Stomach smooth muscle (tissue), 2 donors: ENCODE results near the gene ETV6.
A peak's percentile ranks its signal among the peaks of the same experiment; 100 is the strongest.

Source experiments
- H3K27ac ChIP-seq: one replicate; pipeline ENCODE4 v1.7.0; 2013; ENCODE audit warnings: mild to moderate bottlenecking, low read length, inconsistent platforms
- H3K27me3 ChIP-seq, 2 donors: one replicate each; pipeline ENCODE4 v1.7.0; 2013; ENCODE audit warnings: low read length in 2 of 2; ENCODE audit not compliant: insufficient read depth in 2 of 2, control insufficient read depth in 1 of 2
- H3K36me3 ChIP-seq, 2 donors: one replicate each; pipeline ENCODE4 v1.7.0; 2013; ENCODE audit warnings: low read length in 2 of 2; ENCODE audit not compliant: control insufficient read depth in 2 of 2, insufficient read depth in 2 of 2
- H3K4me1 ChIP-seq: one replicate; pipeline ENCODE4 v1.7.0; 2013; ENCODE audit warnings: low read length; ENCODE audit not compliant: control insufficient read depth, insufficient read depth
- H3K4me3 ChIP-seq, 2 donors: one replicate each; pipeline ENCODE4 v1.7.0; 2013; ENCODE audit warnings: low read length in 2 of 2
- H3K9ac ChIP-seq, 2 donors: one replicate each; pipeline ENCODE4 v1.7.0; 2013; ENCODE audit warnings: low read length in 2 of 2, mild to moderate bottlenecking in 1 of 2
- H3K9me3 ChIP-seq, 2 donors: one replicate each; pipeline ENCODE4 v1.7.0; 2013; ENCODE audit warnings: low read length in 2 of 2; ENCODE audit not compliant: control insufficient read depth in 2 of 2
- donor health status: healthy.
- donor health status: Pancreatic carcinoma.

Gene ETV6

DNA sequence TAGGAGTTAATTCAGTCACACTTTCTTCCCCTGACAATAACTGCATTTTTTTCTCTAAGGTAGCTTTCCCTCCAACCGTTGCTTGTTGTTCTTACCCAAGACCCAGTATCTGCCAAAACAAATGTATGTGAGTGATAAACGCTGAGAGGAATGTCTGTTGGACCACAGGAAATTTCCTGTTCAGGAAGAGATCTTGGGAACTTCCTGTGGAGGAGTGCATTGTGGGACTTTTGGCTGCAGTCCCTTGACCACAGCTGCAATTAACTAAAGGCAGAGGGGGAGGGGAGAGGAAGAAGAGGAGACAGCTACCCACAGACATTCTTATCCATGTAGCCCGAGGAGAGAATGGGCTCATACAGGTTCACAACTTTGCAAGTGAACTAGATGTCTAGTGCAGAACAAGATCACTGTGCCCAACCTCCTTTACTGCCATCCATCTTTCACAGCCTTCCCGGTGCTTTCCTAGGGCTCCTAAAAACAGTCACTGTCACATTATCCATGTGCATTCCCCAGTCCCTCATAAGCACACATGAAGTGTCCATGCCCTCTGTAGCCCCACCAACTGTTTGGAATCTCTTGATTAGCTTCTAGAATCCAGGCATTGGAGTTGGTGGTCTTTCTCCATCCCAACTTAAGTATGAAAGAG, 149.5 kb downstream of the ETV6 start:
- Histone ChIP-seq H3K36me3 (peaks cover 0 to 5% of the 10 kb centered on the region in 2 donors), H3K9me3 (no peaks in the 10 kb centered on the region), H3K4me3 (no peak overlapping the region), H3K27ac (no peak overlapping the region), H3K27me3 (no peaks in the 10 kb centered on the region), H3K9ac (no peak overlapping the region), H3K4me1 (peaks cover 32% of the 10 kb centered on the region)

DNA sequence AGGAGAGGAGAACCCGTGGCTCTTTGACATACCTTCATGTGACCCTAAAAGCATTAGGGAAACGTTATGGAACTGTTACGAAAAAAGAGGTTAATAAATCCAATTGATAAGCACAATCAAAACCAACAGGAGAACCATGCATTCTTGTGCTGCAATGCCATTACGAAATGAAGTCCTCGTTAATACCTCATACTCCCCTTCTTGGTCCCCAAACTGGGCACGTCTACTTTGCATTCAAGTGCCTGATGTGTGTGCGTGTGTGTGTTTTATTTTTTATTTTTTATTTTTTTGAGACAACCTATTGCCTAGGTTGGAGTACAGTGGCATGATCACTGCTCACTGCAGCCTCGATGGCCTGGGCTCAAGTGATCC, 150.0 kb downstream of the ETV6 start:
- Histone ChIP-seq H3K27me3 (no peaks in the 10 kb centered on the region), H3K4me3 (no peak overlapping the region), H3K9me3 (no peaks in the 10 kb centered on the region), H3K27ac (no peak overlapping the region), H3K36me3 (peaks cover 0 to 5% of the 10 kb centered on the region in 2 donors), H3K9ac (no peak overlapping the region), H3K4me1 (peaks cover 27% of the 10 kb centered on the region)

- Histone ChIP-seq H3K27ac (peak overlapping the region; percentile 8), H3K9ac (no peak overlapping the region), H3K4me3 (no peak overlapping the region), H3K9me3 (no peaks in the 10 kb centered on the region), H3K36me3 (peaks cover 0 to 5% of the 10 kb centered on the region in 2 donors), H3K27me3 (no peaks in the 10 kb centered on the region), H3K4me1 (peaks cover 16% of the 10 kb centered on the region)
These were observed 152.2 kb downstream of the ETV6 start for GRCh38 chr12:11801643-11802042.

DNA sequence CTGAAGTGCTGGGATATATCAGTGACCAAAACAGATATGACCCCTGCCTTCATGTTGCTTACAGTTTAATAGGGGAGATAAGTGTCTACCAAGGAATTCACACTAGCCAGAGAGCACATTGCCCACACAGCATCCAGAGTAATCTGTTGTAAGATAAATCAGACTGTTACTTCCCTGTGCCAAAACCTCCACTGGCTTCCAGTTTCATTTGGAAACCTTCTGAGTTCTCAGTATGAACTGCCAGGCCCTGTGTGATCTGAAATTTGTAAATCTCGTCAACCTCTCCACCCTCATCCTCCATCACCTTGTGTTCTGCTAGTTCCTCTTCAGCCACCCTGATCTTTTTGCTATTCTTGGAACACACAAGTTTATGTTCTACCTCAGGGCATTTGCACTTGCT, 154.7 kb downstream of the ETV6 start:
- H3K36me3 ChIP-seq = peaks cover 0 to 5% of the 10 kb centered on the region in 2 donors
- H3K27me3 ChIP-seq = no peaks in the 10 kb centered on the region
- H3K27ac ChIP-seq = no peak overlapping the region
- H3K4me1 ChIP-seq = peaks cover 5% of the 10 kb centered on the region
- H3K4me3 ChIP-seq = no peak overlapping the region
- no peaks in the 10 kb centered on the region for H3K9me3 ChIP-seq
- no peak overlapping the region for H3K9ac ChIP-seq

DNA sequence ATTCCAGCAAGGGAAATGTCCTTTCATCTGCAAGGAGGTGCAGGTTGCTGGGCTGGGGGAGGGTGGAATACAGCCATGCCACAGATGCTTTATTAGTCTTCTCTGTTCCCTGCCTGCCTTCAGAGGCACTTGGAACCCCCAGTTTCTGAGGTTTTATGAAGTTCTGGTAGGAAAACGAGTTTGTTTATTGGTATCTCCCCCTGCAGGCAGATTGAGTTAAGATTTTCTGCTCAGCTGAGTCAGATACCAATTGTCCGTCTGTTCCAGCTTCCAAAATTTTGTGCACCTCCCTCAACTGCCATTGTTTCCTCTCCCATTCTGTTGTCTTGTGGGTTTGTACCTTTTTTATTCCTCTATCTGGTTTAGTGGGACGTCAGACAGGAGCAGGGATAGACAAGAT, 155.6 kb downstream of the ETV6 start:
- no peak overlapping the region for H3K9ac ChIP-seq
- H3K4me3 ChIP-seq = no peak overlapping the region
- no peak overlapping the region for H3K27ac ChIP-seq
- no peaks in the 10 kb centered on the region for H3K9me3 ChIP-seq
- peaks cover 0 to 5% of the 10 kb centered on the region in 2 donors for H3K36me3 ChIP-seq
- H3K27me3 ChIP-seq = no peaks in the 10 kb centered on the region
- peaks cover 5% of the 10 kb centered on the region for H3K4me1 ChIP-seq

DNA sequence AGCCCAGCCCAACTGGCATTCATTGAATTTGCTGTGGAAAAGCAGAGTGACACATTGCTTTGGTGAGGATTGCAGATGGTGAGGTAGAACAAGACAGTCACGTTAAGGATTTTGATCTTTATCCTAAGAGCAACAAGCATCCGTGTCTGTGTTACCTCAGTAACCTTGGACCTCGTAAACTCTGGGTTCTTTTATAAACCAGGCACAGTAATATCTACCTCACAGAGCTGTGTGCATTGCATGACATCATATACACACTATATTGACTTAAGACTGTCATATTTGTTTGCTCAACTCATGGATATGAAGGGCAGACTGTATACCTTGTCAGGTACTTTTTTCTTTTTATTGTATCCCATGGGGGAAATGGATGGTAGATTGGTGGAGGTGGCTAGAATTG, 156.2 kb downstream of the ETV6 start:
- Histone ChIP-seq H3K36me3 (peaks cover 0 to 5% of the 10 kb centered on the region in 2 donors), H3K4me1 (peaks cover 5% of the 10 kb centered on the region), H3K9ac (no peak overlapping the region), H3K9me3 (no peaks in the 10 kb centered on the region), H3K27ac (no peak overlapping the region), H3K4me3 (no peak overlapping the region), H3K27me3 (no peaks in the 10 kb centered on the region)

- Histone ChIP-seq H3K27me3 (no peaks in the 10 kb centered on the region), H3K9me3 (no peaks in the 10 kb centered on the region), H3K4me3 (no peak overlapping the region), H3K27ac (no peak overlapping the region), H3K4me1 (peaks cover 15% of the 10 kb centered on the region), H3K9ac (no peak overlapping the region), H3K36me3 (no peaks in the 10 kb centered on the region)
These were observed 158.0 kb downstream of the ETV6 start for GRCh38 chr12:11807458-11807857.

DNA sequence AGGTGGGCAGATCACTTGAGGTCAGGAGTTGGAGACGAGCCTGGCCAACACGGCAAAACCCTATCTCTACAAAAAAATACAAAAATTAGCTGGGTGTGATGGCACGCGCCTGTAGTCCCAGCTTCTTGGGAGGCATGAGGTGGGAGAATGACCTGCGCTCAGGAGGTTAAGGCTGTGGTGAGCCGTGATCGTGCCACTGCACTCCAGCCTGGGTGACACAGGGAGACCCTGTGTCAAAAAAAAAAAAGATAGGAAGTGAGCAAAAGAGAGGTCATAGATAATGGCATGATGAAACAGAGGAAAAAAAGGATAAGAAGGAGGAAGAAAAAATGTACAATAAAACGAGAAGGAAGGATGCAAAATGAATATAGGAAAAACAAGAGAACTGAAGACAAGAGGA, 159.5 kb downstream of the ETV6 start:
- H3K9me3 ChIP-seq = no peaks in the 10 kb centered on the region
- H3K36me3 ChIP-seq = no peaks in the 10 kb centered on the region
- no peak overlapping the region for H3K9ac ChIP-seq
- no peaks in the 10 kb centered on the region for H3K27me3 ChIP-seq
- no peak overlapping the region for H3K27ac ChIP-seq
- no peak overlapping the region for H3K4me3 ChIP-seq
- H3K4me1 ChIP-seq = peaks cover 27% of the 10 kb centered on the region

GRCh38 chr12:11810206-11810545, 160.7 kb downstream of the ETV6 start:
- Histone ChIP-seq H3K27ac (no peak overlapping the region), H3K4me1 (peaks cover 38% of the 10 kb centered on the region)

DNA sequence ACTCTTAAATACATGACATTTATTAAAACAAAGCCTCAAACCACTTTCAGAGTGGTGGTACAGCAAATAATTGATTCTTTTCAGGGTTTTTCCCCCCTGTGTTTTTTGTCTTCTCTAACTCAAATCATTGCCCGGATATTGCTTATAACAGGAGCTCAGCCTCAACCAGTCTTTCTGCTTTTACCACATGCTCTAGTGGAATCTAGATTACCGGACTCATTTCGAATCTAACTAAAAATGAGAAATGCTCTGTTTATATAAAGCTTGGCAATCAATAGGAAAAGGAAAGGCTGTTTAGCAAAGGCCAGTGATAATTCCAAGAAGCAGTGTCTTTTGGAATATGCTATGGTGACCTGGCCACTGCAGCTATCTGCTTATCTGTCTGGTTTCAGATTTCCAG, 161.5 kb downstream of the ETV6 start:
- Histone ChIP-seq H3K36me3 (no peaks in the 10 kb centered on the region), H3K9me3 (no peaks in the 10 kb centered on the region), H3K4me3 (no peak overlapping the region), H3K27me3 (no peaks in the 10 kb centered on the region), H3K9ac (no peak overlapping the region), H3K4me1 (peaks cover 44% of the 10 kb centered on the region), H3K27ac (peak overlapping the region; percentile 24)

More at GRCh38 chr12:11810206-11810545, 160.7 kb downstream of the ETV6 start:
- no peak overlapping the region for H3K4me3 ChIP-seq
- H3K36me3 ChIP-seq = no peaks in the 10 kb centered on the region
- no peaks in the 10 kb centered on the region for H3K9me3 ChIP-seq
- no peaks in the 10 kb centered on the region for H3K27me3 ChIP-seq
- no peak overlapping the region for H3K9ac ChIP-seq

DNA sequence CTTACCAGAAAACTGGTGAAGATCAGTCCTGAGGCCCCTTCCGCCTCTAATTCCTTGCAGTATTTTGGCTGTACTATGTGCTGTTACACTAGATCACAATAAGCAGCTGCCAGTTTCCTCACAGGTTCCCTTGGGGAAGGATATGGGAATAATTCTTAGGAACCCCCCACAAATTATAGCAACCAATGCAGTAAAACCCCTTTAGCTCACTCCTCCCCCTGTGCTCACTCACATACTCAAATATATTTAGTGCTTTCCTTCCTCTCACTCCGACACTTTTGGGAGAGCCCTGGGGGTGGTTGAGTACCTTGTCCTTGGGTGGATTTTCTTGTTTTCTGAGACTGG, 162.7 kb downstream of the ETV6 start:
- Histone ChIP-seq H3K9me3 (no peaks in the 10 kb centered on the region), H3K4me1 (peaks cover 44% of the 10 kb centered on the region), H3K27me3 (no peaks in the 10 kb centered on the region), H3K4me3 (peak overlapping the region; percentile 61 to 69), H3K9ac (peak overlapping the region; percentile 62 to 68), H3K27ac (peak overlapping the region; percentile 78), H3K36me3 (no peaks in the 10 kb centered on the region)
